Neuronal stem cell (in vitro differentiated cells): Measurements from ENCODE around the gene COG4.
A peak's percentile ranks its signal among the peaks of the same experiment; 100 is the strongest.

Experiments used
- DNase-seq: peaks from one replicate; pipeline ENCODE4 v3.0.0-alpha.2; 2013; ENCODE audit warnings: low spot score
- H2AFZ ChIP-seq: one replicate; pipeline ENCODE4 v1.6.1; 2013; ENCODE audit warnings: mild to moderate bottlenecking, low read length, inconsistent platforms
- H2AK5ac ChIP-seq: 2 replicates; pipeline ENCODE4 v1.6.1; 2013; ENCODE audit warnings: low read depth, mild to moderate bottlenecking, inconsistent platforms, low read length, moderate library complexity, mixed read lengths
- H2BK120ac ChIP-seq: 2 replicates; pipeline ENCODE4 v1.6.1; 2013; ENCODE audit warnings: low read depth, mild to moderate bottlenecking, inconsistent platforms, low read length, moderate library complexity, mixed read lengths
- H2BK12ac ChIP-seq: one replicate; pipeline ENCODE4 v1.6.1; 2013; ENCODE audit warnings: low read length, inconsistent platforms
- H2BK15ac ChIP-seq: 2 replicates; pipeline ENCODE4 v1.6.1; 2013; ENCODE audit warnings: mild to moderate bottlenecking, low read length, inconsistent platforms, mixed read lengths
- H2BK5ac ChIP-seq: one replicate; pipeline ENCODE4 v1.6.1; 2013; ENCODE audit warnings: inconsistent platforms, mild to moderate bottlenecking, low read length, moderate library complexity
- H3K14ac ChIP-seq: one replicate; pipeline ENCODE4 v1.6.1; 2013; ENCODE audit warnings: low read length, inconsistent platforms
- H3K18ac ChIP-seq: 2 replicates; pipeline ENCODE4 v1.6.1; 2013; ENCODE audit warnings: low read length, inconsistent platforms
- H3K23ac ChIP-seq: 2 replicates; pipeline ENCODE4 v1.6.1; 2013; ENCODE audit warnings: low read depth, mild to moderate bottlenecking, mixed read lengths, low read length, inconsistent platforms; ENCODE audit not compliant: poor library complexity
- H3K27ac ChIP-seq: replicated peaks from 3 replicates; pipeline ENCODE4 v1.5.1; 2013; ENCODE audit warnings: low read length, inconsistent platforms
- H3K27me3 ChIP-seq, 3 experiments: 2 replicates each; pipeline ENCODE4 v1.6.1; 2013; ENCODE audit warnings: low read length in 3 of 3, mild to moderate bottlenecking in 2 of 3, inconsistent platforms in 1 of 3, low read depth in 1 of 3, mixed read lengths in 1 of 3, moderate library complexity in 1 of 3; ENCODE audit not compliant: control insufficient read depth in 3 of 3, insufficient read depth in 3 of 3
- H3K36me3 ChIP-seq, 2 donors: replicated peaks in 1 of 2; 2 replicates each; pipeline ENCODE4 v1.6.1; 2013; ENCODE audit warnings: low read length in 2 of 2; ENCODE audit not compliant: control insufficient read depth in 2 of 2, insufficient read depth in 2 of 2
- H3K4ac ChIP-seq: 2 replicates; pipeline ENCODE4 v1.6.1; 2013; ENCODE audit warnings: inconsistent platforms, mild to moderate bottlenecking, low read length, moderate library complexity
- H3K4me1 ChIP-seq, 2 donors: 1 replicate in 1 of 2; 2 replicates in 1 of 2; pipeline ENCODE4 v1.6.1; 2013; ENCODE audit warnings: low read length in 2 of 2, low read depth in 1 of 2; ENCODE audit not compliant: control insufficient read depth in 2 of 2, insufficient read depth in 1 of 2
- H3K4me2 ChIP-seq: one replicate; pipeline ENCODE4 v1.6.1; 2013; ENCODE audit warnings: mild to moderate bottlenecking, low read length, inconsistent platforms; ENCODE audit not compliant: insufficient read depth, poor library complexity, severe bottlenecking
- H3K4me3 ChIP-seq, 2 donors: 2 replicates each; pipeline ENCODE4 v1.5.1; 2013; ENCODE audit warnings: low read length in 2 of 2, mild to moderate bottlenecking in 2 of 2, inconsistent platforms in 1 of 2, moderate library complexity in 1 of 2
- H3K79me1 ChIP-seq: one replicate; pipeline ENCODE4 v1.6.1; 2013; ENCODE audit warnings: low read depth, mild to moderate bottlenecking, inconsistent platforms, low read length, moderate library complexity
- H3K9ac ChIP-seq: one replicate; pipeline ENCODE4 v1.6.1; 2013; ENCODE audit warnings: mild to moderate bottlenecking, low read depth, low read length, inconsistent platforms; ENCODE audit not compliant: poor library complexity
- H3K9me3 ChIP-seq, 2 donors: replicated peaks in 1 of 2; 2 replicates each; pipeline versions ENCODE3 to v1.6.1; 2013; ENCODE audit warnings: low read length in 2 of 2, mild to moderate bottlenecking in 2 of 2, inconsistent platforms in 1 of 2, low read depth in 1 of 2, mixed read lengths in 1 of 2, moderate library complexity in 1 of 2; ENCODE audit not compliant: control insufficient read depth in 2 of 2, insufficient read depth in 1 of 2
- H4K8ac ChIP-seq: one replicate; pipeline ENCODE4 v1.6.1; 2013; ENCODE audit warnings: low read depth, mild to moderate bottlenecking, inconsistent platforms, low read length, moderate library complexity
- H4K91ac ChIP-seq: one replicate; pipeline ENCODE4 v1.6.1; 2013; ENCODE audit warnings: low read length, low read depth, mild to moderate bottlenecking, inconsistent platforms; ENCODE audit not compliant: poor library complexity
- WGBS, 2 donors: extraction: QIAGEN DNeasy Blood & Tissue Kit; methylation state at CpG; one replicate each; pipeline ENCODE4 v1.1.7; 2013; ENCODE audit warnings: missing lambda C conversion rate in 2 of 2, mixed read lengths in 1 of 2; ENCODE audit not compliant: insufficient read length in 2 of 2, insufficient replicate concordance in 1 of 2; ENCODE audit errors: extremely low coverage in 2 of 2; 5-methylcytosine and 5-hydroxymethylcytosine counted together

Gene COG4

GRCh38 chr16:70440009-70440692 lies 83.2 kb downstream of the COG4 start:
- H3K27me3 ChIP-seq: no peaks in the 10 kb centered on the region
- peaks cover 0 to under 1% of the 10 kb centered on the region in 2 donors for H3K36me3 ChIP-seq
- no peak overlapping the region for H2BK12ac ChIP-seq
- no peak overlapping the region for H4K91ac ChIP-seq
- H3K18ac ChIP-seq: no peak overlapping the region
- H3K4me1 ChIP-seq: peaks cover 11 to 16% of the 10 kb centered on the region in 2 donors
- H3K4ac ChIP-seq: no peak overlapping the region
- H2AK5ac ChIP-seq: no peak overlapping the region
- no peaks in the 10 kb centered on the region for H3K79me1 ChIP-seq
- no peak overlapping the region for H4K8ac ChIP-seq
- no CpG with 5 or more reads among the region's 11 CpGs for WGBS, 2 donors
- no peak overlapping the region for H2BK5ac ChIP-seq
- no peak overlapping the region for H2BK15ac ChIP-seq
- H3K27ac ChIP-seq: no peak overlapping the region
- no peak overlapping the region for H3K14ac ChIP-seq
- no peak overlapping the region for H2BK120ac ChIP-seq
- no peak overlapping the region for H3K9ac ChIP-seq
- no peaks in the 10 kb centered on the region for H3K9me3 ChIP-seq
- H3K23ac ChIP-seq: no peak overlapping the region
- H3K4me2 ChIP-seq: peak overlapping the region; percentile 21
- DNase-seq: no peak
- H3K4me3 ChIP-seq: peak overlapping the region in 1 of 2 donors; percentile 95
- peak overlapping the region; percentile 93 for H2AFZ ChIP-seq

- peak within 1 kb of the TSS; percentile 96 for H2BK5ac ChIP-seq
- H3K27ac ChIP-seq: peak within 1 kb of the TSS; percentile 75
- peak; percentile 99 for DNase-seq
- peaks cover 11 to 16% of the 10 kb centered on the region in 2 donors for H3K4me1 ChIP-seq
- peaks cover 3 to 9% of the 10 kb centered on the region in 2 donors for H3K36me3 ChIP-seq
- peak within 1 kb of the TSS; percentile 100 for H3K18ac ChIP-seq
- WGBS, 2 donors: no CpG with 5 or more reads among the region's 86 CpGs
- H3K79me1 ChIP-seq: peaks cover 2% of the 10 kb centered on the region
- H3K4me3 ChIP-seq: peak within 1 kb of the TSS; percentile 80 to 95
- peak within 1 kb of the TSS; percentile 93 for H2AFZ ChIP-seq
- peak within 1 kb of the TSS; percentile 100 for H3K14ac ChIP-seq
- peak within 1 kb of the TSS; percentile 94 for H3K23ac ChIP-seq
- peak within 1 kb of the TSS; percentile 48 for H2BK12ac ChIP-seq
- peak within 1 kb of the TSS; percentile 98 for H2BK120ac ChIP-seq
- H3K9me3 ChIP-seq: no peaks in the 10 kb centered on the region
- peak within 1 kb of the TSS; percentile 99 for H2BK15ac ChIP-seq
- H4K8ac ChIP-seq: peak within 1 kb of the TSS; percentile 88
- no peak within 1 kb of the TSS for H4K91ac ChIP-seq
- H3K9ac ChIP-seq: peak within 1 kb of the TSS; percentile 98
- H2AK5ac ChIP-seq: peak within 1 kb of the TSS; percentile 60
- peak within 1 kb of the TSS; percentile 90 for H3K4me2 ChIP-seq
- H3K27me3 ChIP-seq: no peaks in the 10 kb centered on the region
- H3K4ac ChIP-seq: peak within 1 kb of the TSS; percentile 97
Observed at GRCh38 chr16:70438969-70439862, 84.1 kb downstream of the COG4 start, which contains the start of gene ST3GAL2. TSS of gene ST3GAL2 (minus strand) at chr16:70439100. CDS start at chr16:70398530, 40,570 bp downstream.

GRCh38 chr16:70438585-70438968 lies 84.8 kb downstream of the COG4 start:
- no CpG with 5 or more reads among the region's 39 CpGs for WGBS, 2 donors
- no peak overlapping the region for H3K4ac ChIP-seq
- no peaks in the 10 kb centered on the region for H3K27me3 ChIP-seq
- peak overlapping the region; percentile 1 for H2AK5ac ChIP-seq
- no peak overlapping the region for H4K8ac ChIP-seq
- H2AFZ ChIP-seq: peak overlapping the region; percentile 93
- H2BK15ac ChIP-seq: no peak overlapping the region
- H4K91ac ChIP-seq: no peak overlapping the region
- no peak overlapping the region for H3K27ac ChIP-seq
- H3K9me3 ChIP-seq: no peaks in the 10 kb centered on the region
- H2BK5ac ChIP-seq: peak overlapping the region; percentile 96
- H3K14ac ChIP-seq: peak overlapping the region; percentile 94
- H3K9ac ChIP-seq: peak overlapping the region; percentile 80
- H2BK120ac ChIP-seq: no peak overlapping the region
- no peak overlapping the region for H2BK12ac ChIP-seq
- H3K4me2 ChIP-seq: peak overlapping the region; percentile 84
- H3K23ac ChIP-seq: no peak overlapping the region
- peak overlapping the region; percentile 91 for H3K18ac ChIP-seq
- no peak for DNase-seq
- peaks cover 13 to 16% of the 10 kb centered on the region in 2 donors for H3K4me1 ChIP-seq
- H3K79me1 ChIP-seq: peaks cover 2% of the 10 kb centered on the region
- peaks cover 3 to 14% of the 10 kb centered on the region in 2 donors for H3K36me3 ChIP-seq
- H3K4me3 ChIP-seq: peak overlapping the region; percentile 80 to 95
